ENCODE data around the gene SCO2. TPM values are rescaled to one million over a fixed set of nuclear protein-coding genes. Genes with fewer than 3 reads are reported as not detected.

SCO2 gene
- total and polyA plus RNA-seq, 9 of the 15 experiments (the other 6 are each of a cell fraction or from before 2014, with no cell fraction given) = 0.34 to 4.0 (median 1.1) TPM; not detected in 3

DNA sequence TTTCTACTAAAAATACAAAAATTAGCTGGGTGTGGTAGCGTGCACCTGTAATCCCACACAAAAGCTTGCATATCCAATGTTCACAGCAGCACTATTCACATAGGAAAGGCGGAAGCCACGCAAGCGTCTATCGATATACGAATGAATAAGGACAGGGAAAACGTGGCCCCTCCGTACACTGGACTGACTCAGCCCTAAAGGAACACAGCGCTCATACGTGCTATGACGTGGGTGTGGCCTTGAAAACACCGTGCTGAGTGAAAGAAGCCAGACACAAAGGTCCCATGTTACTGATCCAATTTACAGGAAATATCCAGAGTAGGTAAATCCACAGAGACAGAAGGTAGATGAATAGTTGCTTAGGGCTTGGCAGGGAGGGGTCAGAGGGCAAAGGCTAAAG, 24.9 kb downstream of the SCO2 start:
- Histone ChIP-seq H3K27ac (ENCODE audit: extremely low read depth, low read depth, low read length) (no peak overlapping the region), H3K27me3 (ENCODE audit: control insufficient read depth in 2 of 2, insufficient read depth in 2 of 2, low read length in 2 of 2) (no peaks in the 10 kb centered on the region), H3K79me2 (ENCODE audit: control insufficient read depth, insufficient read depth, low read length) (no peaks in the 10 kb centered on the region), H3K9me3 (replicated peaks; ENCODE audit: control insufficient read depth, insufficient read depth, low read depth, low read length) (0 out of 2 replicates have a peak, but pooled peaks cover 1% of the 10 kb centered on the region), H3K9ac (ENCODE audit: insufficient read depth in 1 of 2, low read depth in 2 of 2, low read length in 2 of 2) (no peak overlapping the region), H4K20me1 (replicated peaks; ENCODE audit: control insufficient read depth, insufficient read depth, low read length) (no peaks in the 10 kb centered on the region), H3K4me2 (ENCODE audit: insufficient read depth, low read length) (no peak overlapping the region), H3K36me3 (ENCODE audit: control insufficient read depth, insufficient read depth, low read length) (peaks cover 17% of the 10 kb centered on the region; the same call in 1 of the 3 replicates), H3K9me1 (ENCODE audit: control insufficient read depth, insufficient read depth, low read length) (no peaks in the 10 kb centered on the region), H2AFZ (ENCODE audit: low read depth, low read length) (no peak overlapping the region), H3K4me1 (replicated peaks in 1 of 2; ENCODE audit: control insufficient read depth in 2 of 2, insufficient read depth in 2 of 2, low read length in 2 of 2) (peaks cover 3 to 26% of the 10 kb centered on the region in 2 experiments; a peak in 3 of 5 replicates), H3K4me3 (no peak overlapping the region)
- BruUV-seq (replicated peaks) = no TSS peak
- no peak for ATAC-seq
- no peak for FAIRE-seq
- in situ Hi-C loops (cut with MboI) = no loop called here
- intact Hi-C loops (cut with micrococcal nuclease) = no loop called here
- 87% methylated on average over 12 of the region's 12 CpGs for WGBS (ENCODE audit: insufficient coverage, low coverage, missing lambda C conversion rate)
- ChIA-PET POLR2A (interaction anchor here (0.6 kb wide), 1 partner anchor 72 kb away, joined by 3 read pairs; no protein-coding TSS in a partner anchor), CTCF (ENCODE audit: low intra/inter-chr PET ratio) (no interaction called here)
- TF ChIP-seq HOXB6 (CRISPR knock-in tag; IDR thresholded peaks at IDR 0.05; ENCODE audit: borderline replicate concordance) = no peak
- TF ChIP-seq NR2C1 (IDR thresholded peaks at IDR 0.05) = peak; percentile 51
- peak; percentile 43; the same call in 1 of the 2 replicates for TF ChIP-seq NR2C1 (tag; IDR thresholded peaks at IDR 0.05)
- no peak for DNase-seq (ENCODE audit: extremely low read depth in 1 of 4, low spot score in 3 of 4)

DNA sequence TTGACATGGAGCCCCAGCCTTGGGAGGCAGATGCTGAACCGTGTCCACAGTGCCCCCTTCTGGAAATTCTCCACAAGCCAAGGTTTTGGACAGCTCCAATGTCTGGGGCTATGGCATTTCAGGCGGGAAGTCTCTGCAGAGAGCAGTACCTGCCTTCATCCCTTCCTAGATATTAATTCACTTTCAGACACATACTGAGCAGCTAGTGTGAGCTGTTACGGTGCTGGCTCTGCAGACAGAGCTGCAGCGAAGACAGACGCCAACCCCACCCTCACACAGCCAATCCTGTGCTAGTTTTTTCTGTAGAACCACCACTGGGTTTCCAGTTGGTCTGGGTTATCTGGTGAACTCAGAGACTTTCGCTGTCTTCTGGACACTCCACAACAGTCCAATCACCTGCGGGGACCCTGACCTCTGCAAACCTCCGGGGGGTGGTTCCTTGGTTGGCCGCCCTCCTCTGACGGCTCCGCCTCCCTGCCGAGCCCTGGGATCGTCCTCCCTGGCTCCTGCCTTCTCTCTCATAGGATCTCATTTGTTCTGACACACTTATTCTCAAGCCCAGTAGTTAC, 27.0 kb downstream of the SCO2 start:
- 0 out of 2 replicates have a peak, but pooled peaks cover 1% of the 10 kb centered on the region for H3K9me3 ChIP-seq (replicated peaks; ENCODE audit: control insufficient read depth, insufficient read depth, low read depth, low read length)
- ChIA-PET POLR2A (interaction anchor here (0.6 to 1.6 kb wide), 5 partner anchors 12 to 245 kb away, joined by 3 to 6 read pairs (median 4); partner anchors contain the start of gene MIOX), CTCF (ENCODE audit: low intra/inter-chr PET ratio) (no interaction called here)
- ATAC-seq (peak; percentile 98), FAIRE-seq (peak; percentile 95), DNase-seq (ENCODE audit: extremely low read depth in 1 of 4, low spot score in 3 of 4) (peak; percentile 60 to 89 (median 76))
- H3K4me3 ChIP-seq = peak overlapping the region; percentile 23
- in situ Hi-C loops (cut with MboI) = no loop called here
- H3K27me3 ChIP-seq (ENCODE audit: control insufficient read depth in 2 of 2, insufficient read depth in 2 of 2, low read length in 2 of 2) = no peaks in the 10 kb centered on the region
- H2AFZ ChIP-seq (ENCODE audit: low read depth, low read length) = peak overlapping the region; percentile 85
- H3K4me1 ChIP-seq (replicated peaks in 1 of 2; ENCODE audit: control insufficient read depth in 2 of 2, insufficient read depth in 2 of 2, low read length in 2 of 2) = peaks cover 3 to 16% of the 10 kb centered on the region in 2 experiments; a peak in 2 of 5 replicates
- no TSS peak for BruUV-seq (replicated peaks)
- peak overlapping the region; percentile 84 for H3K4me2 ChIP-seq (ENCODE audit: insufficient read depth, low read length)
- H3K9me1 ChIP-seq (ENCODE audit: control insufficient read depth, insufficient read depth, low read length) = no peaks in the 10 kb centered on the region
- WGBS (ENCODE audit: insufficient coverage, low coverage, missing lambda C conversion rate) = 0% methylated on average over 8 of the region's 13 CpGs
- H4K20me1 ChIP-seq (replicated peaks; ENCODE audit: control insufficient read depth, insufficient read depth, low read length) = no peaks in the 10 kb centered on the region
- H3K79me2 ChIP-seq (ENCODE audit: control insufficient read depth, insufficient read depth, low read length) = no peaks in the 10 kb centered on the region
- intact Hi-C loops (cut with micrococcal nuclease) = loop anchor here (5.0 kb wide), 1 partner anchor 256 kb away; no protein-coding TSS in a partner anchor
- peak overlapping the region; percentile 28 to 35; a peak in 3 of 4 replicates for H3K9ac ChIP-seq (ENCODE audit: insufficient read depth in 1 of 2, low read depth in 2 of 2, low read length in 2 of 2)
- H3K27ac ChIP-seq (ENCODE audit: extremely low read depth, low read depth, low read length) = peak overlapping the region; percentile 57
- peaks cover 7% of the 10 kb centered on the region; the same call in 1 of the 3 replicates for H3K36me3 ChIP-seq (ENCODE audit: control insufficient read depth, insufficient read depth, low read length)
- TF ChIP-seq DMBX1 (CRISPR knock-in tag; IDR thresholded peaks at IDR 0.05; ENCODE audit: borderline replicate concordance) = no peak
- no peak for TF ChIP-seq ZNF695 (CRISPR knock-in tag; IDR thresholded peaks at IDR 0.05)
- TF ChIP-seq ESRRA (IDR thresholded peaks at IDR 0.05; ENCODE audit: borderline replicate concordance, low read depth) = 0 out of 2 replicates have a peak, but pooled peaks have one; percentile 42
- TF ChIP-seq, protein P1, sequence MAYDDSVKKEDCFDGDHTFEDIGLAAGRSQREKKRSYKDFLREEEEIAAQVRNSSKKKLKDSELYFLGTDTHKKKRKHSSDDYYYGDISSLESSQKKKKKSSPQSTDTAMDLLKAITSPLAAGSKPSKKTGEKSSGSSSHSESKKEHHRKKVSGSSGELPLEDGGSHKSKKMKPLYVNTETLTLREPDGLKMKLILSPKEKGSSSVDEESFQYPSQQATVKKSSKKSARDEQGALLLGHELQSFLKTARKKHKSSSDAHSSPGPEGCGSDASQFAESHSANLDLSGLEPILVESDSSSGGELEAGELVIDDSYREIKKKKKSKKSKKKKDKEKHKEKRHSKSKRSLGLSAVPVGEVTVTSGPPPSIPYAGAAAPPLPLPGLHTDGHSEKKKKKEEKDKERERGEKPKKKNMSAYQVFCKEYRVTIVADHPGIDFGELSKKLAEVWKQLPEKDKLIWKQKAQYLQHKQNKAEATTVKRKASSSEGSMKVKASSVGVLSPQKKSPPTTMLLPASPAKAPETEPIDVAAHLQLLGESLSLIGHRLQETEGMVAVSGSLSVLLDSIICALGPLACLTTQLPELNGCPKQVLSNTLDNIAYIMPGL (CRISPR knock-in tag; IDR thresholded peaks at IDR 0.05) = no peak
- TF ChIP-seq KDM2B (CRISPR knock-in tag; IDR thresholded peaks at IDR 0.05) = no peak
- no peak for TF ChIP-seq CEBPB (tag; IDR thresholded peaks at IDR 0.05)
- TF ChIP-seq SNRNP70 (optimal IDR thresholded peaks at IDR 0.05; ENCODE audit: low read depth, low read length) = no peak
- TF ChIP-seq, protein P2, sequence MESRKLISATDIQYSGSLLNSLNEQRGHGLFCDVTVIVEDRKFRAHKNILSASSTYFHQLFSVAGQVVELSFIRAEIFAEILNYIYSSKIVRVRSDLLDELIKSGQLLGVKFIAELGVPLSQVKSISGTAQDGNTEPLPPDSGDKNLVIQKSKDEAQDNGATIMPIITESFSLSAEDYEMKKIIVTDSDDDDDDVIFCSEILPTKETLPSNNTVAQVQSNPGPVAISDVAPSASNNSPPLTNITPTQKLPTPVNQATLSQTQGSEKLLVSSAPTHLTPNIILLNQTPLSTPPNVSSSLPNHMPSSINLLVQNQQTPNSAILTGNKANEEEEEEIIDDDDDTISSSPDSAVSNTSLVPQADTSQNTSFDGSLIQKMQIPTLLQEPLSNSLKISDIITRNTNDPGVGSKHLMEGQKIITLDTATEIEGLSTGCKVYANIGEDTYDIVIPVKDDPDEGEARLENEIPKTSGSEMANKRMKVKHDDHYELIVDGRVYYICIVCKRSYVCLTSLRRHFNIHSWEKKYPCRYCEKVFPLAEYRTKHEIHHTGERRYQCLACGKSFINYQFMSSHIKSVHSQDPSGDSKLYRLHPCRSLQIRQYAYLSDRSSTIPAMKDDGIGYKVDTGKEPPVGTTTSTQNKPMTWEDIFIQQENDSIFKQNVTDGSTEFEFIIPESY (CRISPR knock-in tag; IDR thresholded peaks at IDR 0.05) = peak; percentile 40; the same call in 1 of the 2 replicates
